Neural crest cell (in vitro differentiated cells): ENCODE data around the gene AARSD1. TPM values are rescaled to one million over a fixed set of nuclear protein-coding genes. Genes with fewer than 3 reads are reported as not detected.

ENCODE experiments used
- DNase-seq: peaks from one replicate; pipeline ENCODE4 v3.0.0; 2021; ENCODE audit warnings: low read depth, mixed read lengths, low spot score
- H3K27ac Mint-ChIP-seq: one replicate; pipeline ENCODE4 v1.8.0; 2021; ENCODE audit warnings: mild to moderate bottlenecking, mixed read lengths; ENCODE audit not compliant: unreplicated experiment
- H3K27me3 Mint-ChIP-seq: 2 replicates; pipeline ENCODE4 v1.8.0; 2021; ENCODE audit warnings: low read depth, mild to moderate bottlenecking, mixed read lengths
- H3K36me3 Mint-ChIP-seq: 2 replicates; pipeline ENCODE4 v1.8.0; 2021; ENCODE audit warnings: low read depth, mild to moderate bottlenecking, mixed read lengths
- H3K4me1 Mint-ChIP-seq: 2 replicates; pipeline ENCODE4 v1.8.0; 2021; ENCODE audit warnings: mixed read lengths
- H3K4me3 Mint-ChIP-seq: one replicate; pipeline ENCODE4 v1.8.0; 2021; ENCODE audit warnings: mild to moderate bottlenecking, mixed read lengths
- H3K9me3 Mint-ChIP-seq: 2 replicates; pipeline ENCODE4 v1.8.0; 2021; ENCODE audit warnings: mixed read lengths
- CTCF ChIP-seq: fragments of 200-600 bp; sonication (generic); conservative IDR thresholded peaks from 2 replicates; pipeline ENCODE4 v1.5.0; 2021; ENCODE audit warnings: antibody characterized with exemption, mild to moderate bottlenecking
- total RNA-seq: library from RNA; stranded (reverse); gene quantifications from 2 replicates; pipeline ENCODE4 v1.2.1, GENCODE V29; 2021

Gene AARSD1
- total RNA-seq, 1 donor from 2014 or later, result 61.6 TPM

DNA sequence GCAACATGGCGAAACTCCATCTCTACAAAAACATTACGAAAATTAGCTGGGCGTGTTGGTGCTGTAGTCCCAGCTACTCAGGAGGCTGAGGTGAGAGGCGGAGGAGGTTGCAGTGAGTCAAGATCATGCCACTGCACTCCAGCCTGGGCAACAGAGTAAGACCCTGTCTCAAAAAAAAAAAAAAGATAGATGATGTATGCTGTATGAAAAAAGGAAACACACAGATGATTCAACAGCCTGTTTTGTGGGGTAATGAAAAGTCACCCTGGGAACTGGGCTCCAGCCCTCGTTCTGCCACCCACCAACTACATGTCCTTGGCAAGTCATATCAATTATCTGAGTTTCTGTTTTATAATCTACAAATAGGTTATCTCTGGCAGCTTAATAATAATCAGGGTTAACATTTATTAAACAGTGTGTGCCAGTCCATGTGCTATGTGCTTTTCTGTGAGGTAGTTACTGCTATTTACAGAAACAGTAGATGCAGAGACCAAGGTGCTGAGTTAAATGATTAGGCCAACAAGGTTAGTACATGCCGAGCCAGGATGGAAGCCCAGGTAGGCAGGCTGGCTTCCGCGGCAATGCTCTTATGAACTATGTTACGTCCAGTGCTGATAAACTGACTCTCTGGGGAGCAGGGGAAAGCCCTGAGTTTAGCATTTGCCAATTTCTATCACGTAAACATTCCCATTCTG, 62.6 kb downstream of the AARSD1 start:
- Mint-ChIP-seq H3K9me3 (no peaks in the 10 kb centered on the region), H3K27ac (no peak overlapping the region), H3K27me3 (peaks cover 29% of the 10 kb centered on the region), H3K4me1 (no peaks in the 10 kb centered on the region), H3K4me3 (no peak overlapping the region), H3K36me3 (no peaks in the 10 kb centered on the region)
- DNase-seq, result no peak
- TF ChIP-seq CTCF, result no peak

Other genes with a start within 250 kb of the AARSD1 start
- 28.9 and 30.4 TPM in 2 replicates for gene EZH1, start 219.4 kb downstream of the AARSD1 start, total RNA-seq
- gene RAMP2, start 203.2 kb downstream of the AARSD1 start, total RNA-seq, result 6.5 and 7.9 TPM in 2 replicates
- gene VPS25, start 191.0 kb downstream of the AARSD1 start, total RNA-seq, result 83.7 and 88.7 TPM in 2 replicates
- gene WNK4, start 183.8 kb downstream of the AARSD1 start, total RNA-seq, result 0.58 and 0.73 TPM in 2 replicates
- gene COA3, start 165.8 kb downstream of the AARSD1 start, total RNA-seq, result 85.3 and 92.7 TPM in 2 replicates
- not detected in 2 replicates for gene CNTD1, start 165.6 kb downstream of the AARSD1 start, total RNA-seq
- 48.7 and 49.5 TPM in 2 replicates for gene BECN1, start 140.2 kb downstream of the AARSD1 start, total RNA-seq
- 172 and 175 TPM in 2 replicates for gene PSME3, start 131.1 kb downstream of the AARSD1 start, total RNA-seq
- gene AOC2, start 119.9 kb downstream of the AARSD1 start, total RNA-seq, result 3.0 and 3.2 TPM in 2 replicates
- gene AOC3, start 113.3 kb downstream of the AARSD1 start, total RNA-seq, result 0.91 and 1.1 TPM in 2 replicates
- not detected in 2 replicates for gene G6PC1, start 63.7 kb downstream of the AARSD1 start, total RNA-seq
- 3.4 and 3.5 TPM in 2 replicates for gene PTGES3L, start 15.6 kb upstream of the AARSD1 start, total RNA-seq
- 15.9 and 16.5 TPM in 2 replicates for gene RUNDC1, start 16.1 kb upstream of the AARSD1 start, total RNA-seq
- gene RPL27, start 34.0 kb upstream of the AARSD1 start, total RNA-seq, result 1,045 and 1,183 TPM in 2 replicates
- gene IFI35, start 42.3 kb upstream of the AARSD1 start, total RNA-seq, result 0.91 and 1.3 TPM in 2 replicates
- gene VAT1, start 57.9 kb upstream of the AARSD1 start, total RNA-seq, result 112 and 115 TPM in 2 replicates
- gene RND2, start 60.8 kb upstream of the AARSD1 start, total RNA-seq, result 15.3 and 17.8 TPM in 2 replicates
- gene BRCA1, start 160.9 kb upstream of the AARSD1 start, total RNA-seq, result 62.4 and 64.7 TPM in 2 replicates
- 33.2 and 33.7 TPM in 2 replicates for gene NBR1, start 206.8 kb upstream of the AARSD1 start, total RNA-seq
- gene TMEM106A, start 247.4 kb upstream of the AARSD1 start, total RNA-seq, result 4.6 and 5.8 TPM in 2 replicates